Measurements from ENCODE around the gene KRTAP4-8.
"Not testable (repeated sequence)": the region's sequence is repeated elsewhere in the genome, so short reads cannot be mapped to it uniquely, and the experiment has no call there.

Gene KRTAP4-8

GRCh38 chr17:41098042-41098441 lies at the start of gene KRTAP4-8:
KRTAP4-8 (minus strand) TSS chr17:41098142; CDS start chr17:41098084, 58 bp downstream.
- DNase-seq = no peak

- DNase-seq = no peak
These were observed 47.3 kb upstream of the KRTAP4-8 start for GRCh38 chr17:41145261-41145660.

DNA sequence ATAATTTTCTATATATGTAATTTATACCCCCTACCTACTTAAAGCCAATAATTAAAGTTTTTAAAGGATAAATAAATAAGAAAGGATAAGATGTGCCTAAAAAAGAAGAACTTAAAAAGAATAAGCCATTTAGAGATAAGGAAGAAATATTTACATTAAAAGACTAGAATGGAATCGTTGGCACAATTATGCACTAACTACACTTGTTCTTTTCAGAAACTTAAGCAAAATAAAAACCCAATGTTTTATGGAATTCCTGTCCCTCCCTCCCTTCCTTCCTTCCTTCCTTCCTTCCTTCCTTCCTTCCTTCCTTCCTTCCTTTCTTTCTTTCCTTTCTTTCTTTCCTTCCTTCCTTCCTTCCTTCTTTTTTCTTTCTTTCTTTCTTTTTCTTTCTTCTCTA lies 46.9 kb upstream of the KRTAP4-8 start:
- DNase-seq = no peak

DNA sequence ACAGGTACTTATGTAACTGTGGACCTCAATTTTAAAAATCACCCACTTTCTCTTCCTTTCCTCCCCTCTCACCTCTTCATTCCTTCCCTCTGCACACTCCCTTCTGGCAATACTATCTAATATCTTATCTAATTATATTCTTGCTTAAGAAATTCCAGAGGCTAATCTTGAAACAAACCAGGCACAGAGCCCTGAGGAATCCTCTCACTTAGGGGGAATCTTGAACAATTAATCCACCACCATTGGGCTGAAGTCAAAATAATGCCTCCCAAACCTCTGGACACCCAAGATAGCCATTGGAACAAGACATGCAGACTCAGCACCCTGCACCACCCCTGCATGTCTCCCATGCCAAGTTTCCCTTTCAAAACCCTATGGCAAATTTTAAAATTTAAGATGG lies 43.4 kb upstream of the KRTAP4-8 start:
- DNase-seq = no peak

GRCh38 chr17:41140360-41141131 lies 42.6 kb upstream of the KRTAP4-8 start, which contains the start of gene KRTAP4-6:
KRTAP4-6 (minus strand) TSS chr17:41140544; CDS start chr17:41140487, 57 bp downstream.
- no peak for DNase-seq

DNA sequence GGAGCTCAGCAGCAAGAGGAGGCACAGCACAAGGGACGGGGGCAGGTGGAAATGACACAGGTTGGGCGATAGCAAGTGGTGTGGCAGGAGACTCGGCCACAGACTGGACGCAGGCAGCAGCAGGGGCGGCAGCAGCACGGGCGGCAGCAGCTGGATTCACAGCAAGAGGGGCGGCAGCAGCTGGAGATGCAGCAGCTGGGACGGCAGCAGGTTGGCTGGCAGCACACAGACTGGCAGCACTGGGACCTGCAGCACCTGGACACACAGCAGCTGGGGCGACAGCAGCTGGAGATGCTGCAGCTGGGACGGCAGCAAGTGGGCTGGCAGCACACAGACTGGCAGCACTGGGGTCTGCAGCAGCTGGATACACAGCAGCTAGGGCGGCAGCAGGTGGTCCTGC lies 41.9 kb upstream of the KRTAP4-8 start:
- DNase-seq = not testable (repeated sequence)

GRCh38 chr17:41133880-41134735 lies 36.2 kb upstream of the KRTAP4-8 start:
- no peak for DNase-seq

DNA sequence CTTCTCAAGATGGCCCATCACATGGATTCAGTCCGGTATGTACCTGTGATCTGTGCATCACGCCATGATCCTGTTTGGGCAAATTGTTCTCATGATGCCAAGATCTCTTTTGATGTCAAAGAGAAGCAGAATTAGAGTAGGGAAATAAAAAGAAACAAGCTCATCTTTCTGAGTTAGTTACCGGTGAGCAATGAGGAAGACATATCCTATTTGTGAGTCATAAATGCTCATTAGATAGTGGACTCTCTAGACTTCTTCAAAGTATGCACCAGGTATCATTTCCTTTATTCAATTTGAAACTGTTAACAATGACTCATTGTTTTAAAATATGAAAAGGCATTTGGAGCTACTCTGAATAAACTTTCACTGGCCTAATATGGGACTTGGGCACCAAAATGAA lies 34.0 kb upstream of the KRTAP4-8 start:
- DNase-seq = no peak

GRCh38 chr17:41127371-41127770 lies 29.4 kb upstream of the KRTAP4-8 start:
- DNase-seq = no peak

DNA sequence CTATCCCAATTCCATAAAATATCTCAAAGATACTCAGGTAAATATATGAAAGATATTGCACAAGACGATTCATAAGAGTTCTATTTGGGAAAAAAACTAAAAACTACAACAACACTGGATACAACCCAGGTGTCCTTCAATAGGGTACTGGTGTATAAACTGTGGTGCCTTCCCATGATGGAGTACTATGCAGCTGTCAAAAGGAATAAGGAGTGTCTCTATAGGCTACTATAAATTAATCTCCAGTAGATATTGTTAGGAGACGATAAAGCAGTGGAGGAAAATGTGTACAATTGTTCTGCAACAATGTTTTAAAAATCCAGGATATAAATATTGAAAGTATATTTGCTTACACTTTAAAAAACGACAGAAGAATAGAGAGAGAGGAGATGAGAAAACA lies 28.5 kb upstream of the KRTAP4-8 start:
- DNase-seq = no peak

DNA sequence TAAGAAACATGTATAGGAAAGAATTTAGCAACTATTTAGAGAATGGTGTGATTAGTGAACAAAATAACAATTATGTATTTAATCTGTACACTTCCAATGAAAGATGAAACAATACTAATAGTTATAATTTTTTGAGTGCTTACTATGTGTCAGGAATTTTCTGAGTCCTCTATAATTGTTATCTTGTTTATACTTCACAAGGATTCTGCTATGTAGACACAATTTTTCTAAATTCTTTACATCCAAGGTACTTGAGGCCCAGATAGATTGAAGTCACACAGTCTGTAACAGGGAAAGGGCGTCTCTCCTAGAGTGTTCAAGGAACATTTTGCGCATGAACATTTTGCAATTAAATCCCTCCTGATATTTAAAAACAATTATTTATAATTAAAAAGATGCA lies 27.1 kb upstream of the KRTAP4-8 start:
- no peak for DNase-seq

- DNase-seq = not testable (repeated sequence)
These were observed 26.0 kb upstream of the KRTAP4-8 start, which contains the start of gene KRTAP4-12 for GRCh38 chr17:41123991-41124371. KRTAP4-12 (minus strand) TSS chr17:41124182; CDS start chr17:41124122, 60 bp downstream.

DNA sequence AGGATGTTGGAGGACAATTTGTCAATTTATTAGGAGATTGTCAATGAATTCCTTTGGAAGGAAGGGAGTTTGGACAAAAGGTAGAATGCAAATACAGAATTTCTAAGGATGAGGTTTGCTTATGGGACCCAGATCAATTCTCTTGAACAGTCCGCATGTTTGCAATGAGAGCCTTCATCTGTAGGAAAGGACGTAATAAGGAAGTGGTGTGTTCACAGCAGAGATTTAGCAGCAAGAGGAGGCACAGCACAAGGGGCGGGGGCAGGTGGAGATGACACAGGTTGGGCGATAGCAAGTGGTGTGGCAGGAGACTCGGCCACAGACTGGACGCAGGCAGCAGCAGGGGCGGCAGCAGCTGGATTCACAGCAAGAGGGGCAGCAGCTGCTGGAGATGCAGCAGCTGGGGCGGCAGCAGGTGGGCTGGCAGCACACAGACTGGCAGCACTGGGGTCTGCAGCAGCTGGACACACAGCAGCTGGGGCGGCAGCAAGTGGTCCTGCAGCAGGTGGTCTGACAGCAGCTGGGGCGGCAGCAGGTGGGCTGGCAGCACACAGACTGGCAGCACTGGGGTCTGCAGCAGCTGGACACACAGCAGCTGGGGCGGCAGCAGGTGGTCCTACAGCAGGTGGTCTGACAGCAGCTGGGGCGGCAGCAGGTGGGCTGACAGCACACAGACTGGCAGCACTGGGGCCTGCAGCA lies 25.5 kb upstream of the KRTAP4-8 start:
- DNase-seq = not testable (repeated sequence)

GRCh38 chr17:41121742-41122141 lies 23.8 kb upstream of the KRTAP4-8 start:
- DNase-seq = no peak

GRCh38 chr17:41119696-41120690 lies 22.1 kb upstream of the KRTAP4-8 start:
- not testable (repeated sequence) for DNase-seq

- DNase-seq = no peak
These were observed 20.8 kb upstream of the KRTAP4-8 start for GRCh38 chr17:41118721-41119120.

DNA sequence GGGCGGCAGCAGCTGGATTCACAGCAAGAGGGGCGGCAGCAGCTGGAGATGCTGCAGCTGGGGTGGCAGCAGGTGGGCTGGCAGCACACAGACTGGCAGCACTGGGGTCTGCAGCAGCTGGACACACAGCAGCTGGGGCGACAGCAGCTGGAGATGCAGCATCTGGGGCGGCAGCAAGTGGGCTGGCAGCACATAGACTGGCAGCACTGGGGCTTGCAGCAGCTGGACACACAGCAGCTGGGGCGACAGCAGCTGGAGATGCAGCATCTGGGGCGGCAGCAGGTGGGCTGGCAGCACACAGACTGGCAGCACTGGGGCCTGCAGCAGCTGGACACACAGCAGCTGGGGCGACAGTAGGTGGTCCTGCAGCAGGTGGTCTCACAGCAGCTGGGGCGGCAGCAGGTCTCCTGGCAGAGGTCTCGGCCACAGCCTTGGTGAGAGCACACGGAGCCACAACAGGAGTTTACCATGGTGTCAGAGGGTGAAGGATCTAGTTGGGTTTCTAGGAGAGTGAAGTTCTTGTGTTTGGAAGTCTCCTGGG lies 20.0 kb upstream of the KRTAP4-8 start, which contains the start of gene KRTAP4-11:
Gene KRTAP4-11, minus strand, starts transcription at position 528 of the 541 bp plus-strand sequence. Its CDS starts 58 bp downstream, at position 470.
- DNase-seq = not testable (repeated sequence)

- no peak for DNase-seq
These were observed 18.4 kb upstream of the KRTAP4-8 start for GRCh38 chr17:41116297-41116696.

DNA sequence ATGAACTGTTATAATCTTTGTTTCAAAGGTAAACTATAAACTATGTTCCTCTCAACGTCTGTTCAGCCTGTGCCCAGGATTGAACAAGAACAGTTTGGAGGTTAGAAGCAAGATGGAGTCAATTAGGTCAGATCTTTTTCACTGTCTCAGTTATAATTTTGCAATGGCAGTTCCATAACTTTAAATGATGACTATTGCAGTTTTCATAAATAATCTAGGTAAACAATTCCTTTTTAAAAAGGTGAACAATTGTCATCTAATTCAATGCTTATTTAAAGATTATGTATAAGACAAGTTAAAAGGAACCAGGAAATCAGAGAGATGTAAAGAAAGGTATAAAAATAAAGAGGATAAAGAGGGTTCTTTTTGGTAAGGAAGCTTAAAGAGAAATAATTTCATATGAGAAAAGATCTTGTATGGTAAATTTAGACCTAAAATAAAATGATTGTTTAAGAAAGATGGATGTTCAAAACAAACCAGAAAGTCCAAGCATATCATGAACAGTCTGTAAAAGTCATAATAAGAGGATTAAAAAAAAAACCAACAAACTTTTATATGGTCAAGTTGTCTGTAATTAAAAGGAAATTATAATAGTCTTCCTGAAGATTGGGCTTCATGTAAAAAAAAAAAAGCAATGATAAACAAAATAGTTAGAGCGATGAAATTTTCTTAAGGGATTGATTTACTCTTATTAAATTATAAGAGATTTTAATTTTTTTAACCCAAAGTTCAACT lies 13.4 kb upstream of the KRTAP4-8 start:
- no peak for DNase-seq

- not testable (repeated sequence) for DNase-seq
These were observed 10.9 kb upstream of the KRTAP4-8 start for GRCh38 chr17:41108728-41109386.
